DOHH2 (cell line): ENCODE results near the gene PLA2G4B.

ENCODE experiments used
- CTCF ChIP-seq: fragments of 200-600 bp; sonication (generic); IDR thresholded peaks from one replicate; pipeline ENCODE4 v1.5.1; 2014; ENCODE audit warnings: antibody characterized with exemption, mild to moderate bottlenecking, low read depth, low read length; ENCODE audit not compliant: poor library complexity, severe bottlenecking
- EZH2phosphoT487 ChIP-seq: fragments of 200-600 bp; sonication (generic); IDR thresholded peaks from 2 replicates; pipeline ENCODE4 v1.6.1; 2017; ENCODE audit warnings: borderline replicate concordance, mild to moderate bottlenecking, antibody characterized with exemption, low read length, moderate library complexity, mixed read lengths

DNA sequence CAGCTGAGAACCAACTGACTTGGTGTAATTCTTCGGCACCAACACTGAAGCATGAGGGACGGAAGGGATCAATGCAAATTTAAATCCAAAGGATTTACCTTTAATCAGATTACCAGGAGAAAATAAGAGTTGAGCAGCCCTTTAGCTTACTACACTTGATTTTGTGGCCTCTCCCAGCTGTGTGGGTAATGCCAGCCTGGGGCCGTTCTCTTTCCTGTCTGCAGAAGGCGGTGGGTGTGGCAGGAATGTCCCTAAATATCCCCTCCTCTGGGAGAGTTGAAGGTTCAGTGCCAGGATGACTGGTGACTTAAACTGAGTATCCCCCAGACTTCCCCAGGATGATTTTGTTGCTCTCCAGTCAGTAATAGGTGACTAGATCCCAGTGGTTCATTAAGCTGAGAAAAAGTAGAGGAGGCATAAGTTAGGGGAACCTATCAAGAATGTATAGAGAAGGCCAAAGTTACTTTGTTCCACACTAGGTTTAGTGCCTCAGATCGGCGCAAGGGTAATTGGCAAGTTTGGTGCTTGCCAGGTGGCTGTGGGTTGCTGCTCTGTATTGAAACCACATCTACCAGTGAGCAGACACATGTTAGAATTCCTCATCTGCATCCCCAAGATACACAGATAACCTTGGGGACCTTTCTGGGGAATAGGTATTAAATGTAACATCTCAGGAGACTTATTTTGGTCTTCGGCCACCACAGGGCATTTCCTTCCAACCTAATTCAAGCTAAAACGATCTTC is 41.3 kb upstream of the PLA2G4B start:
- TF ChIP-seq CTCF: no peak
- TF ChIP-seq EZH2phosphoT487: no peak
